IPS DF 6.9 (cell line): ENCODE results near the gene PM20D2.

Experiments used
- DNase-seq: peaks from one replicate; pipeline ENCODE4 v3.0.0-alpha.2; 2013; ENCODE audit warnings: low read depth, low spot score
- H3K27ac ChIP-seq: one replicate; pipeline ENCODE4 v1.5.1; 2013; ENCODE audit warnings: low read length, control low read depth
- H3K27me3 ChIP-seq: 2 replicates; pipeline ENCODE4 v1.6.1; 2013; ENCODE audit warnings: mild to moderate bottlenecking, low read length; ENCODE audit not compliant: control insufficient read depth, insufficient read depth
- H3K36me3 ChIP-seq: 2 replicates; pipeline ENCODE4 v1.6.1; 2013; ENCODE audit warnings: low read length; ENCODE audit not compliant: control insufficient read depth, insufficient read depth
- H3K4me1 ChIP-seq: 2 replicates; pipeline ENCODE4 v1.6.1; 2013; ENCODE audit warnings: low read length; ENCODE audit not compliant: control insufficient read depth, insufficient read depth
- H3K4me3 ChIP-seq: 2 replicates; pipeline ENCODE4 v1.5.1; 2013; ENCODE audit warnings: mild to moderate bottlenecking, low read length
- H3K9me3 ChIP-seq: 2 replicates; pipeline ENCODE4 v1.6.1; 2013; ENCODE audit warnings: low read length, inconsistent platforms; ENCODE audit not compliant: control insufficient read depth, insufficient read depth
- WGBS: extraction: QIAGEN DNeasy Blood & Tissue Kit; methylation state at CpG from one replicate; pipeline ENCODE4 v1.1.7; 2013; ENCODE audit warnings: mixed read lengths, missing lambda C conversion rate; ENCODE audit not compliant: insufficient read length, insufficient coverage; 5-methylcytosine and 5-hydroxymethylcytosine counted together

PM20D2 gene

GRCh38 chr6:89200706-89201215 is 54.9 kb downstream of the PM20D2 start:
- H3K27ac ChIP-seq: no peak overlapping the region
- no peak for DNase-seq
- no CpG with 5 or more reads among the region's 7 CpGs for WGBS

GRCh38 chr6:89204096-89204495 is 58.2 kb downstream of the PM20D2 start:
- H3K27ac ChIP-seq: no peak overlapping the region
- DNase-seq: no peak
- no peaks in the 10 kb centered on the region for H3K27me3 ChIP-seq
- H3K4me1 ChIP-seq: peaks cover 3% of the 10 kb centered on the region; the same call in 1 of the 2 replicates
- H3K4me3 ChIP-seq: no peak overlapping the region
- H3K9me3 ChIP-seq: no peaks in the 10 kb centered on the region
- no CpG with 5 or more reads among the region's 11 CpGs for WGBS
- H3K36me3 ChIP-seq: no peaks in the 10 kb centered on the region

More at GRCh38 chr6:89200706-89201215, 54.9 kb downstream of the PM20D2 start:
- Histone ChIP-seq H3K9me3 (no peaks in the 10 kb centered on the region), H3K4me3 (no peak overlapping the region), H3K4me1 (peaks cover under 1% of the 10 kb centered on the region; the same call in 1 of the 2 replicates), H3K27me3 (no peaks in the 10 kb centered on the region), H3K36me3 (no peaks in the 10 kb centered on the region)

DNA sequence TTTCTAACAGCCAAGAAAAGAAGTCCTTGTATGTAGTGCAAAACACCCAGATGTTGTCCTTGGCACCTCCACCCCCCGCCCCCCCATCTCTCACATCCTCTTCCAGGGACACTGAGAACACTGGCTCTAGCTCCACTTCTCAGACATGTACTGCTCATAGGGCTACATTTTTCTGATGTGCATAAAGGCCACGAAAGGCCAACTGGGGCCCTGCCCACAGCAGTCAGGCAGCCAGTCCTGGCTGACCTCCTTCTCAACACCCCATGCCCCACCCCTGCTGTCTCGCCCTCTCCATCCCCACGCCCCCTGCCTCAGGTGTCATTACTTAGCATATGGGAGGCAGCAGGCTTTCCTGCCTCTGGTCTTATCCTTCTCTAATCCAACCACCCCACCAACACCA is 60.0 kb downstream of the PM20D2 start:
- Histone ChIP-seq H3K27me3 (no peaks in the 10 kb centered on the region), H3K4me1 (peaks cover 3% of the 10 kb centered on the region; the same call in 1 of the 2 replicates), H3K4me3 (no peak overlapping the region), H3K9me3 (no peaks in the 10 kb centered on the region), H3K27ac (no peak overlapping the region), H3K36me3 (no peaks in the 10 kb centered on the region)
- no CpG with 5 or more reads among the region's 4 CpGs for WGBS
- no peak for DNase-seq

- Histone ChIP-seq H3K4me3 (no peak overlapping the region), H3K36me3 (no peaks in the 10 kb centered on the region), H3K27ac (no peak overlapping the region), H3K4me1 (peaks cover 6% of the 10 kb centered on the region; the same call in 1 of the 2 replicates), H3K27me3 (no peaks in the 10 kb centered on the region), H3K9me3 (no peaks in the 10 kb centered on the region)
- no CpG with 5 or more reads among the region's 4 CpGs for WGBS
- DNase-seq: no peak
Observed at GRCh38 chr6:89208551-89208950, 62.7 kb downstream of the PM20D2 start.

- H3K27ac ChIP-seq: no peak overlapping the region
- no CpG with 5 or more reads among the region's 6 CpGs for WGBS
- no peaks in the 10 kb centered on the region for H3K9me3 ChIP-seq
- H3K27me3 ChIP-seq: no peaks in the 10 kb centered on the region
- peaks cover 6% of the 10 kb centered on the region; the same call in 1 of the 2 replicates for H3K4me1 ChIP-seq
- DNase-seq: no peak
- H3K4me3 ChIP-seq: no peak overlapping the region
- no peaks in the 10 kb centered on the region for H3K36me3 ChIP-seq
Observed at GRCh38 chr6:89209457-89209856, 63.6 kb downstream of the PM20D2 start.

DNA sequence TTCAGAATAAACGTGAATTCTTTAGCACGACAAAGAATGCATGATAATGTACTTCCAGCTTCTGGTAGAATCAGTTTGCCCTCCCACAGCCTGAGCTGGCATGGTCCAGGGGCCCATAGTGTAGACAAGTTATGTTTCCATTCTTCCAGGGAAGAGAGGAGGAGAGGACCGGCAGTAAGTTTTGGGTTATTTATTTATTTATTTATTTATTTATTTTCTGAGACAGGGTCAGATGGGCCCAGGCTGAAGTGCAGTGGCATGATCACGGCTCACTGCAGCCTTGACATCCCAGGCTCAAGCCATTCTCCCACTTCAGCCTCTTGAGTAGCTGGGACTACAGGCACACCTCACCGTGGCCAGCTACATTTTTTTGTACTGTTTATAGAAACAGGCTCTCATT is 66.6 kb downstream of the PM20D2 start:
- no peaks in the 10 kb centered on the region for H3K27me3 ChIP-seq
- no peaks in the 10 kb centered on the region for H3K9me3 ChIP-seq
- no peak for DNase-seq
- peaks cover 3% of the 10 kb centered on the region; the same call in 1 of the 2 replicates for H3K4me1 ChIP-seq
- H3K4me3 ChIP-seq: no peak overlapping the region
- no CpG with 5 or more reads among the region's 5 CpGs for WGBS
- no peak overlapping the region for H3K27ac ChIP-seq
- no peaks in the 10 kb centered on the region for H3K36me3 ChIP-seq

GRCh38 chr6:89214197-89214596 is 68.3 kb downstream of the PM20D2 start:
- no peak for DNase-seq
- Histone ChIP-seq H3K4me3 (no peak overlapping the region), H3K36me3 (no peaks in the 10 kb centered on the region), H3K27me3 (no peaks in the 10 kb centered on the region), H3K27ac (no peak overlapping the region), H3K4me1 (peaks cover 3% of the 10 kb centered on the region; the same call in 1 of the 2 replicates), H3K9me3 (no peaks in the 10 kb centered on the region)
